H7 (cell line): ENCODE measurements around the gene S1PR3. TPM values are rescaled to one million over a fixed set of nuclear protein-coding genes. Genes with fewer than 3 reads are reported as not detected.

ENCODE experiments used
- DNase-seq: peaks from one replicate; pipeline ENCODE4 v3.0.0; 2012
- H3K27me3 ChIP-seq: 2 replicates; pipeline ENCODE4 v1.6.0; 2011; ENCODE audit warnings: mild to moderate bottlenecking, low read length; ENCODE audit not compliant: control insufficient read depth, insufficient read depth
- H3K36me3 ChIP-seq: replicated peaks from 2 replicates; pipeline ENCODE4 v1.5.1; 2011; ENCODE audit warnings: low read length; ENCODE audit not compliant: control insufficient read depth, insufficient read depth
- H3K4me3 ChIP-seq: 2 replicates; pipeline ENCODE4 v1.5.1; 2011; ENCODE audit warnings: low read depth, mild to moderate bottlenecking, control low read depth, low read length, moderate library complexity; ENCODE audit not compliant: insufficient read depth
- total RNA-seq: library from RNA; depleted of rRNA; stranded (reverse); fragments of >200 nt; shearing (Covaris generic); gene quantifications from 2 replicates; pipeline ENCODE4 v1.2.3, GENCODE V29; 2014

The S1PR3 gene
- total RNA-seq, 1 experiment from 2014 or later, result 25.0 TPM

GRCh38 chr9:88957526-88957925, 33.7 kb upstream of the S1PR3 start:
- no peaks in the 10 kb centered on the region for H3K36me3 ChIP-seq
- no peaks in the 10 kb centered on the region for H3K27me3 ChIP-seq
- H3K4me3 ChIP-seq, result no peak overlapping the region
- DNase-seq, result no peak

GRCh38 chr9:88959727-88960469, 31.4 kb upstream of the S1PR3 start:
- Histone ChIP-seq H3K4me3 (no peak overlapping the region), H3K36me3 (no peaks in the 10 kb centered on the region), H3K27me3 (no peaks in the 10 kb centered on the region)
- DNase-seq, result no peak

- H3K4me3 ChIP-seq, result no peak overlapping the region
- no peaks in the 10 kb centered on the region for H3K36me3 ChIP-seq
- no peak for DNase-seq
- no peaks in the 10 kb centered on the region for H3K27me3 ChIP-seq
Observed at GRCh38 chr9:88960632-88961031, 30.6 kb upstream of the S1PR3 start.

- H3K27me3 ChIP-seq, result no peaks in the 10 kb centered on the region
- no peak for DNase-seq
- no peaks in the 10 kb centered on the region for H3K36me3 ChIP-seq
- H3K4me3 ChIP-seq, result no peak overlapping the region
Observed at GRCh38 chr9:88965473-88965872, 25.8 kb upstream of the S1PR3 start.

- no peak for DNase-seq
- H3K27me3 ChIP-seq, result no peaks in the 10 kb centered on the region
Observed at GRCh38 chr9:88966894-88967676, 24.2 kb upstream of the S1PR3 start.

GRCh38 chr9:88968799-88969198, 22.5 kb upstream of the S1PR3 start:
- no peak for DNase-seq
- Histone ChIP-seq H3K36me3 (no peaks in the 10 kb centered on the region), H3K4me3 (no peak overlapping the region), H3K27me3 (no peaks in the 10 kb centered on the region)

More at GRCh38 chr9:88966894-88967676, 24.2 kb upstream of the S1PR3 start:
- Histone ChIP-seq H3K4me3 (no peak overlapping the region), H3K36me3 (no peaks in the 10 kb centered on the region)

- Histone ChIP-seq H3K27me3 (no peaks in the 10 kb centered on the region), H3K4me3 (no peak overlapping the region), H3K36me3 (no peaks in the 10 kb centered on the region)
- DNase-seq, result no peak
Observed at GRCh38 chr9:88969646-88970373, 21.5 kb upstream of the S1PR3 start.

GRCh38 chr9:88971131-88971960, 19.9 kb upstream of the S1PR3 start:
- Histone ChIP-seq H3K27me3 (no peaks in the 10 kb centered on the region), H3K36me3 (no peaks in the 10 kb centered on the region), H3K4me3 (no peak overlapping the region)
- peak; percentile 53 for DNase-seq

GRCh38 chr9:88972401-88972800, 18.9 kb upstream of the S1PR3 start:
- no peak overlapping the region for H3K4me3 ChIP-seq
- no peak for DNase-seq
- H3K36me3 ChIP-seq, result no peaks in the 10 kb centered on the region
- no peaks in the 10 kb centered on the region for H3K27me3 ChIP-seq

- Histone ChIP-seq H3K27me3 (no peaks in the 10 kb centered on the region), H3K36me3 (no peaks in the 10 kb centered on the region), H3K4me3 (no peak overlapping the region)
- peak; percentile 60 for DNase-seq
Observed at GRCh38 chr9:88973281-88974045, 17.8 kb upstream of the S1PR3 start.

- H3K27me3 ChIP-seq, result no peaks in the 10 kb centered on the region
- no peak for DNase-seq
- H3K36me3 ChIP-seq, result no peaks in the 10 kb centered on the region
- no peak overlapping the region for H3K4me3 ChIP-seq
Observed at GRCh38 chr9:88974641-88975040, 16.6 kb upstream of the S1PR3 start.

- H3K36me3 ChIP-seq, result no peaks in the 10 kb centered on the region
- H3K27me3 ChIP-seq, result no peaks in the 10 kb centered on the region
- DNase-seq, result no peak
- no peak overlapping the region for H3K4me3 ChIP-seq
Observed at GRCh38 chr9:88975966-88976889, 15.0 kb upstream of the S1PR3 start.

- H3K27me3 ChIP-seq, result no peaks in the 10 kb centered on the region
- no peak overlapping the region for H3K4me3 ChIP-seq
- DNase-seq, result no peak
- no peaks in the 10 kb centered on the region for H3K36me3 ChIP-seq
Observed at GRCh38 chr9:88976890-88977257, 14.4 kb upstream of the S1PR3 start.
